Esophagus (tissue), 2 donors: ENCODE results near the gene CLCN5. TPM values are rescaled to one million over a fixed set of nuclear protein-coding genes. Genes with fewer than 3 reads are reported as not detected.

Experiments used
- H3K27ac ChIP-seq, 2 donors: one replicate each; pipeline ENCODE4 v1.5.1; 2013; ENCODE audit warnings: low read depth in 2 of 2, mild to moderate bottlenecking in 2 of 2, inconsistent platforms in 1 of 2, low read length in 1 of 2, moderate library complexity in 1 of 2
- H3K27me3 ChIP-seq, 2 donors: one replicate each; pipeline ENCODE4 v1.6.1; 2013; ENCODE audit warnings: low read length in 2 of 2, control low read depth in 1 of 2, mild to moderate bottlenecking in 1 of 2; ENCODE audit not compliant: insufficient read depth in 2 of 2, control insufficient read depth in 1 of 2
- H3K36me3 ChIP-seq, 2 donors: one replicate each; pipeline ENCODE4 v1.6.1; 2013; ENCODE audit warnings: low read length in 1 of 2; ENCODE audit not compliant: control insufficient read depth in 2 of 2, insufficient read depth in 2 of 2
- H3K4me1 ChIP-seq, 2 donors: one replicate each; pipeline ENCODE4 v1.6.1; 2013; ENCODE audit warnings: low read length in 1 of 2; ENCODE audit not compliant: control insufficient read depth in 2 of 2, insufficient read depth in 2 of 2
- H3K4me3 ChIP-seq, 2 donors: one replicate each; pipeline ENCODE4 v1.5.1; 2013; ENCODE audit warnings: low read length in 2 of 2, mild to moderate bottlenecking in 2 of 2, low read depth in 1 of 2, moderate library complexity in 1 of 2
- H3K9me3 ChIP-seq, 2 donors: one replicate each; pipeline ENCODE4 v1.6.1; 2013; ENCODE audit warnings: mild to moderate bottlenecking in 2 of 2, low read depth in 1 of 2, low read length in 1 of 2, moderate library complexity in 1 of 2; ENCODE audit not compliant: control insufficient read depth in 2 of 2, insufficient read depth in 1 of 2
- WGBS, 2 donors: extraction: QIAGEN DNeasy Blood & Tissue Kit; methylation state at CpG; one replicate each; pipeline ENCODE4 v1.1.7; 2013; 5-methylcytosine and 5-hydroxymethylcytosine counted together
- polyA plus RNA-seq, 2 donors: library from polyadenylated mRNA; stranded (reverse); fragments of 200-250 nt; gene quantifications; one replicate each; pipeline ENCODE4 v1.2.3, GENCODE V29; 2013
- donor health status: healthy with polysubstance abuse.
- donor health status: Bipolar disorder and iron deficiency.

Gene CLCN5
- polyA plus RNA-seq, 2 donors = 1.3 to 2.0 TPM

DNA sequence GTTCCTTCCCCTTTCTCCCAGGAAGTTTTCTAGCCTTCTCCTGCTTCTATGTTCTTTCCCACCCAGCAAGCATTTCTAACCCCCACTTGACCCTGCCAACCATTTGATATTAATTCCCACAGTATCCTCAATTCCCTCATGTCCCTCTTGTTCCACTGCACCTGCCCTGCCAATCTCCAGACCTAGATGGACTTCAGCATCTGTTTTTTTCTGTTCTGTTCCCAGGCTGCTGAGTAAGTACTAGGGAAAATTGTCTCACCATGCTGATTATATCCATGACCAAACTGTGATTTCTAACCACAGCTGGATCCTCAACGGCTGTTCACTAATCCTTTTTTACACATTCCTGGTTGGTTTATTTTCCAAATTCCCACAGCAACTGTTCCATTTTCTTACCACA is 37.7 kb downstream of the CLCN5 start:
- Histone ChIP-seq H3K4me1 (no peaks in the 10 kb centered on the region), H3K27ac (no peak overlapping the region), H3K9me3 (no peaks in the 10 kb centered on the region), H3K4me3 (no peak overlapping the region), H3K27me3 (peaks cover 0 to 2% of the 10 kb centered on the region in 2 donors), H3K36me3 (no peaks in the 10 kb centered on the region)
- WGBS, 2 donors = 29 to 48% methylated on average over 1 of the region's 1 CpG

GRCh38 chrX:49970674-49971073 is 48.3 kb downstream of the CLCN5 start:
- H3K36me3 ChIP-seq = no peaks in the 10 kb centered on the region
- 86 to 93% methylated on average over 2 of the region's 2 CpGs for WGBS, 2 donors
- H3K27me3 ChIP-seq = no peaks in the 10 kb centered on the region
- no peak overlapping the region for H3K4me3 ChIP-seq
- H3K9me3 ChIP-seq = no peaks in the 10 kb centered on the region
- H3K27ac ChIP-seq = no peak overlapping the region
- no peaks in the 10 kb centered on the region for H3K4me1 ChIP-seq

DNA sequence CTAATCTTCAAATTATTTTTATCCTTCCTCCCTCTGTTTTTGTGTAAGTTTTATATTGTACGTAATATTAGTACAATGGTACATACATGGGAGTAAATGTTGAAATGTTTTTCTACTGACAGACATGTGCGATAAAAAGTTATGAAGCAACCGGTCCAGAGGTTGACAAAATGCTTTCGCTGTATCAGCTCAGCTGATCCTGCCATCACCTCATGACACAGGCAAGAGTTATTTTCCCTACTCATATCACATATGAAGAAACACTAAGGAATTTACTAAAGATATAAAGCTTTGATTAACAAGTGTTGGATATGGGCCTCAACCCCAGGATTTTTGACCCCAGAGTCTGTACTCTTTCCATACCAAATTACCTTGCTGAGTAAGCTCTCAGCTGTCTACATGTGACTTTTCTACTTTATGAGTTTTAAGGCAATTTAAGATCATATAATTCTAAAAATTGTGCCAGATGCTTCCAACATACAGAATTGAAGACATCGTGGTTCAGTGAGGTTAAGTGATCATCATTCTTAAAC is 50.0 kb downstream of the CLCN5 start:
- Histone ChIP-seq H3K4me1 (no peaks in the 10 kb centered on the region), H3K36me3 (no peaks in the 10 kb centered on the region), H3K9me3 (no peaks in the 10 kb centered on the region), H3K27me3 (no peaks in the 10 kb centered on the region), H3K4me3 (no peak overlapping the region), H3K27ac (no peak overlapping the region)
- 90 to 95% methylated on average over 5 of the region's 5 CpGs for WGBS, 2 donors

DNA sequence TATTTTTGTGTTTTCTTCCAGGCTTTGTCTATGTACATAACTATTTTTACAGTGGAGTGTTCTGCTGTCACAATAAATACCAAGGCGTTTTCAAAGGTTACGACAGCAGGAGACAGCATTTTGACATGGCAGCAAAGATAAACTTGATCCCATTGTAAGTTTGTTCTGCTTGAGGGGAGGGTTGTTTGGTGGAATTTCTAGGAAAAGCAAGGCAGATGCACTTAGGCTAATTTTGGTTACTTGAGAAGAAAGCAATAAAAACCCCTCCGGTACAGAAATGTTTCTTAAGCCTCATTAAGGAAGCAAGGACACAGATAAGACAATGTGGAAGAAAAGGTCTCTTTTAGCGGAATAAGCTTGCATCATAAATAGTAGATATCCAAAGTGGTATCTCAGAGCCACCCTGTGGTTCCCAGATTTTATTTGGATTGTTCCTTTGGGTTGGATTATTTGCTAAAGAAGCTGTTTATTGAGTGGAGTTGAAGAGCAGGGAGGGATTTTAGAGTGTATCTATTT is 54.3 kb downstream of the CLCN5 start:
- WGBS, 2 donors = 82 to 87% methylated on average over 4 of the region's 4 CpGs
- Histone ChIP-seq H3K4me3 (no peak overlapping the region), H3K27ac (no peak overlapping the region), H3K4me1 (no peaks in the 10 kb centered on the region), H3K9me3 (no peaks in the 10 kb centered on the region), H3K27me3 (peaks cover 0 to 2% of the 10 kb centered on the region in 2 donors), H3K36me3 (no peaks in the 10 kb centered on the region)

- no peaks in the 10 kb centered on the region for H3K4me1 ChIP-seq
- no peaks in the 10 kb centered on the region for H3K36me3 ChIP-seq
- no peak overlapping the region for H3K4me3 ChIP-seq
- 56 to 70% methylated on average over 9 of the region's 9 CpGs for WGBS, 2 donors
- no peaks in the 10 kb centered on the region for H3K9me3 ChIP-seq
- peaks cover 0 to 2% of the 10 kb centered on the region in 2 donors for H3K27me3 ChIP-seq
- no peak overlapping the region for H3K27ac ChIP-seq
Measured at GRCh38 chrX:49977319-49978090, 55.1 kb downstream of the CLCN5 start.

GRCh38 chrX:49978176-49978575 is 55.8 kb downstream of the CLCN5 start:
- Histone ChIP-seq H3K4me1 (no peaks in the 10 kb centered on the region), H3K27me3 (peaks cover 0 to 2% of the 10 kb centered on the region in 2 donors), H3K27ac (no peak overlapping the region), H3K4me3 (no peak overlapping the region), H3K36me3 (no peaks in the 10 kb centered on the region), H3K9me3 (no peaks in the 10 kb centered on the region)
- 63 to 78% methylated on average over 2 of the region's 2 CpGs for WGBS, 2 donors

GRCh38 chrX:49986058-49986457 is 63.7 kb downstream of the CLCN5 start:
- WGBS, 2 donors = 79 to 85% methylated on average over 3 of the region's 3 CpGs
- no peaks in the 10 kb centered on the region for H3K27me3 ChIP-seq

DNA sequence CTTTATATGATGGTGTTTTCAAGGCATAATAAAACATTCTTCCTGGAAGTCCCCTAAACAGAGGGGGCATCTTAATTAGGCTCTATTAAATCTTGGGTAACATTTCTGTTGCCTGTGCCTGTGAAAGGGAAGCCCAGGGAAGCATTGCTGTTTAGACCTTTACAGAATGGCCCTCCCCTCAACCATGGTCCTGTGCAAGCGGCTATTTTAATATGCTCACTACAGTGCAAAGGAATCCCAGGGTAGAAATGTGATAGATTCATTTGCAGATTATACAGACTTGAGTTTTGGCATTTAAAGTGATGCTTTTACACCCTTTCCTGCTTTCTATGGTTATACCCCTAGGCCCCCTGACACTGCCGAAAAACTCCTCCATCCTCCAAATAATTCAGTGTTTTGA is 65.3 kb downstream of the CLCN5 start:
- Histone ChIP-seq H3K9me3 (no peaks in the 10 kb centered on the region), H3K27me3 (no peaks in the 10 kb centered on the region), H3K36me3 (no peaks in the 10 kb centered on the region), H3K27ac (no peak overlapping the region), H3K4me3 (no peak overlapping the region), H3K4me1 (no peaks in the 10 kb centered on the region)
- WGBS, 2 donors = 80 to 87% methylated on average over 2 of the region's 2 CpGs

More at GRCh38 chrX:49986058-49986457, 63.7 kb downstream of the CLCN5 start:
- Histone ChIP-seq H3K4me1 (no peaks in the 10 kb centered on the region), H3K4me3 (no peak overlapping the region), H3K36me3 (no peaks in the 10 kb centered on the region), H3K9me3 (no peaks in the 10 kb centered on the region), H3K27ac (no peak overlapping the region)

DNA sequence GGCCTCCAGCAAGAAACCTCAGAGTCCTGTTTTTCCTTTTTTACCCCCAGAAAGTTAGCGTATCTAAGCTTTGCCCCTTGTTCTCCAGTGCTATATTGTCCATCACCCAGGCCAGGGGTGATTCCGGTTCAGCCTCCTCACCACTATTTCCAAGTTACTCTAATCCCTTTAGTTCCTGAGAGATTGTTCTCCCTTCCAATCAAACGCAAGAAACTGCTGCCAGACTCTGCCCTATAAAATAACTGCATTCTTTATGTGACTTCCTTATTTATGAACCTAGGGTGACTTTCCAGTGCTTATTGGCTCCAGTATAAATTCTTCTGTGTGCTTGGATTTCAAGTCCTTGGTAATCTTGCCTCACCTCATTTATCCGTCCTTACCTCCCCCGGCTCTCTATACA is 65.7 kb downstream of the CLCN5 start:
- Histone ChIP-seq H3K9me3 (no peaks in the 10 kb centered on the region), H3K27me3 (no peaks in the 10 kb centered on the region), H3K4me1 (no peaks in the 10 kb centered on the region), H3K4me3 (no peak overlapping the region), H3K27ac (no peak overlapping the region), H3K36me3 (no peaks in the 10 kb centered on the region)
- 80 to 82% methylated on average over 5 of the region's 5 CpGs for WGBS, 2 donors

GRCh38 chrX:49991758-49992157 is 69.4 kb downstream of the CLCN5 start:
- H3K4me1 ChIP-seq = no peaks in the 10 kb centered on the region
- no peak overlapping the region for H3K4me3 ChIP-seq
- no peak overlapping the region for H3K27ac ChIP-seq
- WGBS, 2 donors = 69% methylated on average over 4 of the region's 4 CpGs
- no peaks in the 10 kb centered on the region for H3K36me3 ChIP-seq
- no peaks in the 10 kb centered on the region for H3K9me3 ChIP-seq
- no peaks in the 10 kb centered on the region for H3K27me3 ChIP-seq
